ENCODE data around the gene DDX23.

DNA sequence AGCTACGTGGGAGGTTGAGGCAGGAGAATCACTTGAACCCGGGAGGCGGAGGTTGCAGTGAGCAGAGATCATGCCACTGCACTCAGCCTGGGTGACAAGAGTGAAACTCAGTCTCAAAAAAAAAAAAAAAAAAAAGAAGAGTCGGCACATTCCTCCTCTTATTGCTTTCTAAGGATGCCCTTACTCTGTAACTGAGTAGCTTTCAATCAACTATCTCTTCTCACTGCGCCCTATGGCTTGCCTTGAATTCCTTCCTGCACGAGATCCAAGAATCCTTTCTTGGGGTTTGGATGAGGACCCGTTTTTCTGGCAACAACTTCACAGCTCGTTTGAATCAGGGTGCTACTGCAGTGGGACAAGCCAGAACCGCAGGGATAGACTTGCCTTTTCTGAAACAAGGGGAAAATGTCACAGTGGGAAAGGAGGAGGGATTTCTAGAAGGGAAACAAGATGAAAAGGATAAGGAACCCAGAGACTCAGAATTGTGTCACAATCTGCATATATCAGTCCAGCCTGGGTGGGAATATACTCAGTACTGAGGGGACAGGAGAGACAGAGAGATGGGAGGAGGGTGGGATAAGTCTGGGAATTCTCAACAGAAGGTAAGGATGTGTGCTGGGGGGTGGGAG, 29.8 kb upstream of the DDX23 start:
- TF ChIP-seq, protein P1, sequence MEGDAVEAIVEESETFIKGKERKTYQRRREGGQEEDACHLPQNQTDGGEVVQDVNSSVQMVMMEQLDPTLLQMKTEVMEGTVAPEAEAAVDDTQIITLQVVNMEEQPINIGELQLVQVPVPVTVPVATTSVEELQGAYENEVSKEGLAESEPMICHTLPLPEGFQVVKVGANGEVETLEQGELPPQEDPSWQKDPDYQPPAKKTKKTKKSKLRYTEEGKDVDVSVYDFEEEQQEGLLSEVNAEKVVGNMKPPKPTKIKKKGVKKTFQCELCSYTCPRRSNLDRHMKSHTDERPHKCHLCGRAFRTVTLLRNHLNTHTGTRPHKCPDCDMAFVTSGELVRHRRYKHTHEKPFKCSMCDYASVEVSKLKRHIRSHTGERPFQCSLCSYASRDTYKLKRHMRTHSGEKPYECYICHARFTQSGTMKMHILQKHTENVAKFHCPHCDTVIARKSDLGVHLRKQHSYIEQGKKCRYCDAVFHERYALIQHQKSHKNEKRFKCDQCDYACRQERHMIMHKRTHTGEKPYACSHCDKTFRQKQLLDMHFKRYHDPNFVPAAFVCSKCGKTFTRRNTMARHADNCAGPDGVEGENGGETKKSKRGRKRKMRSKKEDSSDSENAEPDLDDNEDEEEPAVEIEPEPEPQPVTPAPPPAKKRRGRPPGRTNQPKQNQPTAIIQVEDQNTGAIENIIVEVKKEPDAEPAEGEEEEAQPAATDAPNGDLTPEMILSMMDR (optimal IDR thresholded peaks at IDR 0.05 in 1 of 3, IDR thresholded peaks at IDR 0.05 in 1 of 3, conservative IDR thresholded peaks at IDR 0.05 in 1 of 3; ENCODE audit: extremely low read depth in 1 of 3, insufficient read depth in 2 of 3, low read length in 3 of 3) = no peak
- TF ChIP-seq EZH2 (IDR thresholded peaks at IDR 0.05; ENCODE audit: low read length) = no peak
